ENCODE measurements around the gene CAMK2A.

Gene CAMK2A

GRCh38 chr5:150289551-150290390 is at the start of gene CAMK2A:
TSS of gene CAMK2A (minus strand) at chr5:150289773. CDS start at chr5:150289625, 148 bp downstream.
- H3K4me3 ChIP-seq (replicated peaks; ENCODE audit: low read depth, low read length): no peak within 1 kb of the TSS
- DNase-seq (ENCODE audit: low read depth): no peak
- TF ChIP-seq, protein P1, sequence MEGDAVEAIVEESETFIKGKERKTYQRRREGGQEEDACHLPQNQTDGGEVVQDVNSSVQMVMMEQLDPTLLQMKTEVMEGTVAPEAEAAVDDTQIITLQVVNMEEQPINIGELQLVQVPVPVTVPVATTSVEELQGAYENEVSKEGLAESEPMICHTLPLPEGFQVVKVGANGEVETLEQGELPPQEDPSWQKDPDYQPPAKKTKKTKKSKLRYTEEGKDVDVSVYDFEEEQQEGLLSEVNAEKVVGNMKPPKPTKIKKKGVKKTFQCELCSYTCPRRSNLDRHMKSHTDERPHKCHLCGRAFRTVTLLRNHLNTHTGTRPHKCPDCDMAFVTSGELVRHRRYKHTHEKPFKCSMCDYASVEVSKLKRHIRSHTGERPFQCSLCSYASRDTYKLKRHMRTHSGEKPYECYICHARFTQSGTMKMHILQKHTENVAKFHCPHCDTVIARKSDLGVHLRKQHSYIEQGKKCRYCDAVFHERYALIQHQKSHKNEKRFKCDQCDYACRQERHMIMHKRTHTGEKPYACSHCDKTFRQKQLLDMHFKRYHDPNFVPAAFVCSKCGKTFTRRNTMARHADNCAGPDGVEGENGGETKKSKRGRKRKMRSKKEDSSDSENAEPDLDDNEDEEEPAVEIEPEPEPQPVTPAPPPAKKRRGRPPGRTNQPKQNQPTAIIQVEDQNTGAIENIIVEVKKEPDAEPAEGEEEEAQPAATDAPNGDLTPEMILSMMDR (IDR thresholded peaks at IDR 0.05; ENCODE audit: low read length, missing control alignments): no peak

GRCh38 chr5:150339165-150339564 is 49.6 kb upstream of the CAMK2A start:
- DNase-seq (ENCODE audit: low read depth): no peak
- H3K4me3 ChIP-seq (replicated peaks; ENCODE audit: low read depth, low read length): no peak overlapping the region
- TF ChIP-seq, protein P1 (IDR thresholded peaks at IDR 0.05; ENCODE audit: low read length, missing control alignments): no peak

DNA sequence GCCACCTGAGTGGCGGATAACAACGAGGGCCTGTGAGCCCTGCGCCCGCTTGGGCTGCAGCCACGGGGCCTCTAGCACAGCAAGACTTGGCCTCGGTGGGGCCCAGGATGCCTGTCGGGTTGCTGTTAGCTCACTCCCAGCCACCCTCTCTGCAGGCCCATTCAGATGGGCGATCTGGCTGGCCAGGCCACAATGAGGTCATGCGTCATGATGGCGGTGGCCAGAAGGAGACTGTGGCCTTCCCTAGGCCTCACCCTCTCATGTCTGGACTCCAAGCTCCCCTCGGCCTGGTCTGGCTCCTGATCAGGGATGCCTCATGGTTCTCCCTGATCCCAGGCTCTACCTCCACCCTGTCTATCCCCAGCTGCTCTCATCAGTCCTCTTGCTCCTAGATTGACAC is 49.0 kb upstream of the CAMK2A start:
- no peak for DNase-seq (ENCODE audit: low read depth)
- TF ChIP-seq, protein P1 (IDR thresholded peaks at IDR 0.05; ENCODE audit: low read length, missing control alignments): no peak
- no peak overlapping the region for H3K4me3 ChIP-seq (replicated peaks; ENCODE audit: low read depth, low read length)

DNA sequence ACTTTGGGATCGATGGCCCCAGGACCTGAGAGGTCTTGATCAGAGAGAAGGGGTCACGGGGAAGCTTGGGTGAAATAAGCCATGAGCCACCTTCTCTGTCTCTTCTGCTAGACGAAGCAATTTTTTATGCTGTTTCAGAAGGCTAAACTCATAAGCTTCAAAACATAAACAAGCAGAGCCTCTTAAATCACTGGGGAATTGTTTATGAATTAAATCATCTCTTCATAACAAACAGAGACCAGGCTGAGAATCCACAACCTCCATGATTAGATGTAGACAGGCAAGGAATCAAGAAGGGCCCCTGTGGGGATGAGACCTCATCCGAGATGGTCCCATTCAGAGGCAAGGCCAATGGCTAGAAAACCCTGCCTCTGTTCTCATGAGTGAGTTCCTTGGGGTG is 46.2 kb upstream of the CAMK2A start:
- no peak for DNase-seq (ENCODE audit: low read depth)
- no peak overlapping the region for H3K4me3 ChIP-seq (replicated peaks; ENCODE audit: low read depth, low read length)
- TF ChIP-seq, protein P1 (IDR thresholded peaks at IDR 0.05; ENCODE audit: low read length, missing control alignments): no peak

GRCh38 chr5:150333400-150333799 is 43.8 kb upstream of the CAMK2A start:
- H3K4me3 ChIP-seq (replicated peaks; ENCODE audit: low read depth, low read length): no peak overlapping the region
- TF ChIP-seq, protein P1 (IDR thresholded peaks at IDR 0.05; ENCODE audit: low read length, missing control alignments): no peak
- no peak for DNase-seq (ENCODE audit: low read depth)

GRCh38 chr5:150329881-150330876 is 40.6 kb upstream of the CAMK2A start:
- TF ChIP-seq, protein P1 (IDR thresholded peaks at IDR 0.05; ENCODE audit: low read length, missing control alignments): no peak
- H3K4me3 ChIP-seq (replicated peaks; ENCODE audit: low read depth, low read length): no peak overlapping the region
- no peak for DNase-seq (ENCODE audit: low read depth)
